ENCODE results near the gene RAB26. TPM values are rescaled to one million over a fixed set of nuclear protein-coding genes. Genes with fewer than 3 reads are reported as not detected.
"Not testable (repeated sequence)": the region's sequence is repeated elsewhere in the genome, so short reads cannot be mapped to it uniquely, and the experiment has no call there.

Gene RAB26
- total RNA-seq, 1 experiment from 2014 or later: 10.8 TPM

DNA sequence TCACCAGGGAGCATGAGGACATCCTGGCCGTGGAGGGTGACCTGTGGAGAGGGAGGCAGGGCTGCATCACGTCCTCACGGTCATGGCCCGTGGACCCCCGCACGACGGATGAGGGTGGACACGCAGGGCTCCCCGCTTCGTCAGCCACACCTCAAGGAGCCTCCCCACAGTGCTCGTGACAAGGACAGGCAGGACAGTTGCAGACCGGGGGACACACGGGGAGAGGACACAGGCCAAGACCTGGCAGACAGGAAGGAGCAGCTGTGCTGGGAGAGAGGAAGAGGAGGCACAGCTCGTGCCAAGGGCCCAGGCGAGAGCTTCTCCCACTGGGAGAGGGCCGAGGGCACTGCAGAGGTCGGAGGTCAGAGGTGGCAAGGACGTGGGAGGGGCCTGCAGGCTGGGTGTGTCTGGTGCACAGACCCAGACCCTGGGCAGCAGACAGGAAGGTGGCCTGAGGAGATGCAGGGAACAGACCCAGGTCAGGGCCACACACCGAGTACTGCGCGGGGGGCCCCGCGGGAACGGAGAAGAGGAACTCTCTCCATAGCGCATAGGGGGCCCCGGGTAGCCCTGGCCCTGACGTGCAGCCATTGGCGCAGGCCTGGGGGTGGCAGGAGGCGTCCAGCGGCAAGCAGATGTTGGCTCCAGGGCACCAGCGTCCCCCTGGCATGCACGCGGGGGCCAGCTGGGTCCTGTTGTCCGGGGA, 33.4 kb upstream of the RAB26 start:
- not testable (repeated sequence) for BruUV-seq (replicated peaks); H3K27ac Mint-ChIP-seq (ENCODE audit: unreplicated experiment)
- CTCF ChIA-PET: interaction anchor here (0.6 kb wide), 1 partner anchor 27 kb away, joined by 3 read pairs; no protein-coding TSS in a partner anchor

GRCh38 chr16:2115591-2115973, 32.8 kb upstream of the RAB26 start:
- DNase-seq: no peak
- TF ChIP-seq, protein P1, sequence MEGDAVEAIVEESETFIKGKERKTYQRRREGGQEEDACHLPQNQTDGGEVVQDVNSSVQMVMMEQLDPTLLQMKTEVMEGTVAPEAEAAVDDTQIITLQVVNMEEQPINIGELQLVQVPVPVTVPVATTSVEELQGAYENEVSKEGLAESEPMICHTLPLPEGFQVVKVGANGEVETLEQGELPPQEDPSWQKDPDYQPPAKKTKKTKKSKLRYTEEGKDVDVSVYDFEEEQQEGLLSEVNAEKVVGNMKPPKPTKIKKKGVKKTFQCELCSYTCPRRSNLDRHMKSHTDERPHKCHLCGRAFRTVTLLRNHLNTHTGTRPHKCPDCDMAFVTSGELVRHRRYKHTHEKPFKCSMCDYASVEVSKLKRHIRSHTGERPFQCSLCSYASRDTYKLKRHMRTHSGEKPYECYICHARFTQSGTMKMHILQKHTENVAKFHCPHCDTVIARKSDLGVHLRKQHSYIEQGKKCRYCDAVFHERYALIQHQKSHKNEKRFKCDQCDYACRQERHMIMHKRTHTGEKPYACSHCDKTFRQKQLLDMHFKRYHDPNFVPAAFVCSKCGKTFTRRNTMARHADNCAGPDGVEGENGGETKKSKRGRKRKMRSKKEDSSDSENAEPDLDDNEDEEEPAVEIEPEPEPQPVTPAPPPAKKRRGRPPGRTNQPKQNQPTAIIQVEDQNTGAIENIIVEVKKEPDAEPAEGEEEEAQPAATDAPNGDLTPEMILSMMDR (IDR thresholded peaks at IDR 0.05; ENCODE audit: unreplicated experiment): no peak
- Mint-ChIP-seq H3K27me3 (ENCODE audit: unreplicated experiment) (no peaks in the 10 kb centered on the region), H3K9me3 (ENCODE audit: low read depth, unreplicated experiment) (no peaks in the 10 kb centered on the region), H3K4me3 (ENCODE audit: low read depth, unreplicated experiment) (no peak overlapping the region), H3K4me1 (ENCODE audit: low read depth, unreplicated experiment) (no peaks in the 10 kb centered on the region), H3K27ac (ENCODE audit: unreplicated experiment) (no peak overlapping the region), H3K36me3 (ENCODE audit: insufficient read depth, unreplicated experiment) (peaks cover 5% of the 10 kb centered on the region)
- BruUV-seq (replicated peaks): no TSS peak
- intact Hi-C loops (cut with micrococcal nuclease; ENCODE audit: unreplicated experiment): no loop called here
- CTCF ChIA-PET: interaction anchor here (0.6 kb wide), 1 partner anchor 26 kb away, joined by 3 read pairs; no protein-coding TSS in a partner anchor

More for the DNA sequence above, 33.4 kb upstream of the RAB26 start:
- H3K27me3 Mint-ChIP-seq (ENCODE audit: unreplicated experiment); H3K4me1 Mint-ChIP-seq (ENCODE audit: low read depth, unreplicated experiment); H3K36me3 Mint-ChIP-seq (ENCODE audit: insufficient read depth, unreplicated experiment); H3K9me3 Mint-ChIP-seq (ENCODE audit: low read depth, unreplicated experiment); intact Hi-C loops (cut with micrococcal nuclease; ENCODE audit: unreplicated experiment); DNase-seq; H3K4me3 Mint-ChIP-seq (ENCODE audit: low read depth, unreplicated experiment): not testable (repeated sequence)

DNA sequence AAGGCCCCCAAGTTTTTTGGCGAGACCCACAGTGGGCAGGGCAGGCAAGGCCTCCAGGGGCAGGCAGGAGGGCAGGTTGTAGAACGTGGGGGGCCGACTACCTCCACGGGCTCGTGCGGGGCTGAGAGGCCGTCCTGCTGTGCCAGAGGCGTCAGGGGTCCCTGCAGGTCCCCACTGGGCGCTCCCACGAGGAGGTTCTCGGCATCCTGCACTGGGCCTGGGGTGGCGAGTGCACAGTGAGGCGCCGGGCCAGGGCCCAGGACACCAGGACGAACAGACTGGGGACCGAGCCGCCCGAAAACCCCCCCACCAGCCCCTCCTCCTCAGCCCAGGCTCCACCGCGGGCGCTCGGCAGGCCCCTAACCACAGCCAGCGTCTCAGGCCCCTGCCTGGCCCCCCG, 32.0 kb upstream of the RAB26 start:
- H3K27me3 Mint-ChIP-seq (ENCODE audit: unreplicated experiment); CTCF ChIA-PET; H3K4me1 Mint-ChIP-seq (ENCODE audit: low read depth, unreplicated experiment); DNase-seq; H3K36me3 Mint-ChIP-seq (ENCODE audit: insufficient read depth, unreplicated experiment); intact Hi-C loops (cut with micrococcal nuclease; ENCODE audit: unreplicated experiment); H3K27ac Mint-ChIP-seq (ENCODE audit: unreplicated experiment); H3K9me3 Mint-ChIP-seq (ENCODE audit: low read depth, unreplicated experiment); H3K4me3 Mint-ChIP-seq (ENCODE audit: low read depth, unreplicated experiment); BruUV-seq (replicated peaks): not testable (repeated sequence)

DNA sequence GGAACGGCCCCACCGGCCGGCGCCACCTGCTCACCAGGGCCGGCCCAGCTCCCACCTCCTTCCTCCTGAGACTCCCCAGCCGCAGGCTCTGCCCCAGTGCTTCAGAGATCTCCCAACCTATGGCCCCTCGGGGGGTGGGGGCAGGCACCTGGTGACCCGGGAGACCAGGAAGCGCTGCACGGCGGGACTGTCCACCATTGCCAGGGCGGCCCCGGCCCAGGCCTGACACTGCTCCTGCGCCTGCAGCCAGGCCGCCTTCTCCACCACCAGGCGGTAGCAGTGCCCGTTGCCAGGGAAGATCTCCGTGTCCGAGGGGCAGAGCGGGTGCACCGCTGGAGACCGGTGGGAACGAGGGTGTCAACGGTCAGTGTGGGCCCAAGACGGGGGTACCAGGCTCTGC, 31.1 kb upstream of the RAB26 start:
- H3K36me3 Mint-ChIP-seq (ENCODE audit: insufficient read depth, unreplicated experiment); H3K27ac Mint-ChIP-seq (ENCODE audit: unreplicated experiment); H3K27me3 Mint-ChIP-seq (ENCODE audit: unreplicated experiment); intact Hi-C loops (cut with micrococcal nuclease; ENCODE audit: unreplicated experiment); BruUV-seq (replicated peaks); CTCF ChIA-PET; H3K4me3 Mint-ChIP-seq (ENCODE audit: low read depth, unreplicated experiment); H3K9me3 Mint-ChIP-seq (ENCODE audit: low read depth, unreplicated experiment); DNase-seq; H3K4me1 Mint-ChIP-seq (ENCODE audit: low read depth, unreplicated experiment): not testable (repeated sequence)

DNA sequence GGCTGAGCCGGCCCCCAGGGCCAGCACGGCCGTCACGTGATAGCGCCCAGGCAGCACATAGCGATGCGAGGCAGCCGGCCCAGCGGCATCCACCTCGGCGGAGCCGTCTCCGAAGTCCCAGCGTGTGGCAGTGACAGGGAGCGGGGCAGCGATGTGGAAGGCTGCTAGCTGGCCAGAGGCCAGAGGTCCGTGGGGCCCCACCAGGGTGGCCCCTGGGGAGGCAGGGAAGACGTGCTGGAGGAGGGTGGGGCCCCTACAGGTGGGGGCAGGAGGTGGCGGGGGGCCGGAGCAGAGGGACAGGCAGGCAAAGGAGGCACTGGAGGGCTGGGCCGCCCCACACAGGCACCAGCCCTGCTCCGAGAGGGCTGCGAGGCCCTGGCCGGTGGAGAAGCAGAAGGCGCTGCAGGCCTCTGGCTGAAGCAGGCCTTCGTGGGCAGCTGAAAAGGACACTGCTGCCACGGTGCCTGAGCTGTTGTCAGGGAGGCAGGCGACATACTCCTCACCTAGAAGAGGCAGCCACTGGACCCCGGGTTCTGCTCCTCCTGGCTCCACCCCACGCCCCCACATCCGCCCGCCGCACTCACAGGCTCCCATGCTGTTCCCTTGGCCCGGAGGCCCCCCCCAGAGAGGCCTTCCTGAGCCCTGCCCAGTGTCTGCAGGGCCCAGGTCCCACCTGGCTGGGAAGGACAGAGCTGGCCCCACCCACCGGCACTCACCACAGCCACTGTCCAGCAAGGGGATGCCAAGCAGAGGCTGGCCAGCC, 30.3 kb upstream of the RAB26 start:
- H3K27me3 Mint-ChIP-seq (ENCODE audit: unreplicated experiment); CTCF ChIA-PET; H3K4me3 Mint-ChIP-seq (ENCODE audit: low read depth, unreplicated experiment); BruUV-seq (replicated peaks); H3K36me3 Mint-ChIP-seq (ENCODE audit: insufficient read depth, unreplicated experiment); H3K4me1 Mint-ChIP-seq (ENCODE audit: low read depth, unreplicated experiment); DNase-seq; intact Hi-C loops (cut with micrococcal nuclease; ENCODE audit: unreplicated experiment); H3K9me3 Mint-ChIP-seq (ENCODE audit: low read depth, unreplicated experiment); H3K27ac Mint-ChIP-seq (ENCODE audit: unreplicated experiment): not testable (repeated sequence)

DNA sequence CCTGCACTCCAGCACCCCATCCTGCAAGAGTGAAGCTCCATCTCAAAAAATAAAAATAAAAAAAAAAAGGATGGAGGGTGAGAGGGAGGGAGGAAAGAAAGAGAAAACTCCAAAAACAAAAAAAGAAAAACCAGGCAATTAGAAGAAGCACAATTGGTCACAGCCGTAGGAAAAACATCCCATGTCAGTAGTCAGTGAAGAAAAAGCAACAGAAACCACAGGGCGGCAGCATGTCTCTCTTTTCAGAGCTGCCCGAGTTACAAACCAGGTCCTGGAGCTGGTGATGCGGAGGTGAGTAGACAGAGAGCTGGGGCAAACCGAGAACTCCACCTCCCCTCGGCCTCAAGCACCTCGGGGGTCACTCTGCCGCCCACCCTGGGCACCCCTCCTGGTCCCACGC, 27.1 kb upstream of the RAB26 start:
- H3K4me3 Mint-ChIP-seq (ENCODE audit: low read depth, unreplicated experiment); H3K27ac Mint-ChIP-seq (ENCODE audit: unreplicated experiment); BruUV-seq (replicated peaks); H3K4me1 Mint-ChIP-seq (ENCODE audit: low read depth, unreplicated experiment); H3K9me3 Mint-ChIP-seq (ENCODE audit: low read depth, unreplicated experiment); H3K27me3 Mint-ChIP-seq (ENCODE audit: unreplicated experiment); H3K36me3 Mint-ChIP-seq (ENCODE audit: insufficient read depth, unreplicated experiment); intact Hi-C loops (cut with micrococcal nuclease; ENCODE audit: unreplicated experiment): not testable (repeated sequence)
- CTCF ChIA-PET: interaction anchor here (0.6 to 2.1 kb wide), 6 partner anchors 19 to 320 kb away, joined by 3 to 8 read pairs (median 4); partner anchors contain the start of genes NTHL1, TRAF7 and TSC2
- DNase-seq: peak; percentile 30

Data from Calu3 (cell line).